Stimulated activated CD4-positive, alpha-beta T cell treated with anti-CD3 and anti-CD28 coated beads, Interleukin-1b, Interleukin-23, amount 100 ng/mL, for 24 hours (primary cell): ENCODE data around the gene ENTR1.

Experiments used
- DNase-seq, 4 experiments: peaks; one replicate each; pipeline ENCODE4 v3.0.0-alpha.2; 2020; ENCODE audit warnings: low read depth in 4 of 4, low spot score in 1 of 4

ENTR1 gene

DNA sequence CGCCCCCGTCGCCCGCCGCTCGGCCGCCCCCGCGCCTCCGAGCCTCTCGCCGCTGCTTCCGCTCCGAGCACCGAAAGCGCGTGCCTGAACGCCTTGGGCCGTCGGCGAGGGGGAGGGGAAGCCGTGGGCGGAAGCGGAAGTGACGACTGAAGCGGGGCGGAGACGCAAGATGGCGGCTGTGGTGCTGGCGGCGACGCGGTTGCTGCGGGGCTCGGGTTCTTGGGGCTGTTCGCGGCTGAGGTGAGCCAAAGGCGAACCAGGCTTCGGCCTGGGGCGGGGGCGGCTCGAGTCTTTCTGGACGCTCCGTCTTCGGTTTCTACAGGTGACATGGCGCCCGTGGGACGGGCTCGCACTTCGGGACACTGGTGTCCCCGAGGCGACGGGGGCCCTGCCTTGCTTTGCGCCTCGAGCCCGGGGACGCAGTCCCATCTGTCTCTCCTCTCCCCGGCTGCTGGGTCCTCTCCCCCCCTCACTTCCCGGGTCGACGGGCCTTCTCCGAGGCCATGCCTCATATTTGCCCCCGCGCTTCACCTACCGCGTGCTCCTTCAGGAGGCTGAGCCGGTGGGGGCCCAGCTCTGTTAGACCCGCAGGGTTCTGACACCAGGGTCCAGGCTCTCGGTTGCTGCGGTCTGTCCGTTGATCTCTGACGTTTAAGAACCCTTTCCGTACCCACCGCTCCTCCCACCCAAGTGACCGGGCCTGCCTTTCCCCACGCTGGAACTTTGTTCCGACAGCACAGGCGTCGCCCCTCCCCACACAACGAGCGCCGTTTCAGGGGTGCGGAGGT, at the start of gene ENTR1, which contains the start of gene PMPCA:
TSS of gene ENTR1 (minus strand) at position 115 of the 788 bp plus-strand sequence. CDS start 217 bp downstream, outside the sequence.
TSS of gene PMPCA (plus strand) at position 159 of the 788 bp plus-strand sequence. CDS start at position 170, 11 bp downstream.
- DNase-seq = peak; percentile 94 to 98 (median 96)

DNA sequence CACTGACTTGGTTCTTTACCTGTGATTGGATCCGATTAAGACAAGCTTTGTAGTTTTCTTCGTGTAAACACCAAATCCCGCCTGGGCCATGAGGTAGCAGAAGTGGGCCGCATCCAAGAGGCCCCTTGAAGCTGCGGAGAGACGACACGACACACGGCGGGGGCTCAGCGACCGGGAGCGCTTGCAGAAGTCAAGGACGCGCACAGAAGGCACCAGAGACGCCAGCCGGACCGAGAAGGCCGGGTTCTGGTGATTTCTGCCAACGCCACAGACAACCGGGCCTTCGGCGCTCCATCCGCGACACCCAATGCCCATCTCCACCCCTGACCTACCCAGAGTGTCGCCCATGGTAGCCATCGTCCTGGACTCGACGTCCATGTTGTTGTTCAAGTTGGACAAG, 49.0 kb upstream of the ENTR1 start:
- no peak for DNase-seq

DNA sequence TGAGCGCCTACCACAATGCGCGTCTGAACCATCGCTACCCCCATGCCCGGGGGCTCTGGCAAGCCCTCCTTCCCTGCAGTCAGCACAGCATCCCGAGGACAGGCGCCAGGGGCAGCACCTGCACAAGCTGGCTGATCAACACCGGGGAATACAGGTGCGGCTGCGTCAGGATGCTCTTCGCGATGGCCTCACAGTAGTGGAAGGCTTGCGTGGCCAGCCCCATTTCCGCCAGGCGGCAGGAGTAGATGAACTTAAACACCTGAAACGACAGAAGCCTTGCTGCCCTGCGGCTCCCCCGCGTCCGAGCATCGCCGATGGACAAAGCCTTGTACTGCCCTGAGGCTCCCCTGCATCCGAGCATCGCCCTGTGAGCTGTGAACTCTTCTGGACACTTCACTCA, 46.9 kb upstream of the ENTR1 start:
- DNase-seq = no peak

DNA sequence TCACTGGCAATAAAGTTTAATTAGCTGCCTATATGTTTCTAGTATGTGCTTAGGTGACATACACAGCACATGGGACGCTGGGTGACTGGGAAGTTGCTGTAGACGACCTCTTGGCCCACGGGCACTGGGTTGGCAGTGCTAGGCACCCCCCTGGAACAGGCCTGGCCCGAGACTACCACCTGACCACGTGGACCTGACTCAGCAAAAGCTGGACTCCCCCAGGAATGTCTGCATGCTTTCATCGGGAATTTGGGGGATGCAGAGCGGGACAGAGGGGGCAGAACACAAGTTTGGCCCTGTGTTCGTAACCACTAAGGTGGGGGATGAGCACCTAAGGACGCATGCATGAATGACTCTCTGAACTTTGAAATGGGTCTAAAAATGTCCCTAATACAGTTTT, 45.8 kb upstream of the ENTR1 start:
- DNase-seq = no peak

DNA sequence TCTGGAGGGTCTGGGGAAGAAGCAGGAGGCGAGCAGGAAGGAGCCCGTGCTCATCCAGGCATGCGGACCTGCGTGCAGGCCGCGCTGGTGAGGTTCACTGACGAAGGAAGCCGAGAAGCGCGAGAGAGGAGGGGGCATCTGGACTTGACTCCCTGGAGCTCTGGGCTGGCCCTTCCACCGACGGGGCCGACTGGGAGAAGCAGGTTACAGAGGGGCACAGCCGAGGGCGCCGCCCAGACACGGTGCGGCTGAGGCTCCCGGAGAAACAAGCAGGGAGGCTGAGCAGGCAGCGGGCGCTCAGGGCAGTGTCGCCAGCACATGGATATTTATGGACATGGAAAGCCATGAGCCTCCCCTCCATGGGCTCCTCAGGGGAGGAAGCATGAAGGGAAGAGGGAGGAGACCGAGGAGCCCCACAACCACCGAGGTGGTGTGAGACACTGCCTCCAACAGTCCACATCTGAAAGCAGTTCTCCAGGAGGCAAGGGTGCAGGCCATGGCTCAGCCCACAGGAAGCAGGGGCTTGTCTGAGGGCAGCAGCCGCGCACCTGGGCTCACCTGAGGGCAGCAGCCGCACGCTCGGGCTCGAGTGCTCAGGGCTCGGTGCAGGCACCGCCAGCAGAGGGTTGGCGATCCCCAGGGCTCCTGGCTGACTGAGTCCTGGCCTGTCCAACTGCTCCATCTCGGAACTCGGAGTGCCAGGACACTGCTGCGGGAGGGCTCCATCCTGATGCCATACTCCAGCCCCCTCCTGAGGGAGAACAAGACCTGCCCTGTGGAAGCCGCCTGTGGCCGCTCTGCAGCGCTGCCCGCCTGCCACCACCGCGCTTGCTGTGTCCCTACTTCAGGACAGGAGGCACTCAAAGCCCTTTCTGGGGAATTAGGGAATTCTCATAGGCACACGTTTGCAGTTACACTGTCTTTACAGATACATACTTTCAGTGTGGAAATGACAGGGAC, 44.9 kb upstream of the ENTR1 start:
- no peak for DNase-seq

DNA sequence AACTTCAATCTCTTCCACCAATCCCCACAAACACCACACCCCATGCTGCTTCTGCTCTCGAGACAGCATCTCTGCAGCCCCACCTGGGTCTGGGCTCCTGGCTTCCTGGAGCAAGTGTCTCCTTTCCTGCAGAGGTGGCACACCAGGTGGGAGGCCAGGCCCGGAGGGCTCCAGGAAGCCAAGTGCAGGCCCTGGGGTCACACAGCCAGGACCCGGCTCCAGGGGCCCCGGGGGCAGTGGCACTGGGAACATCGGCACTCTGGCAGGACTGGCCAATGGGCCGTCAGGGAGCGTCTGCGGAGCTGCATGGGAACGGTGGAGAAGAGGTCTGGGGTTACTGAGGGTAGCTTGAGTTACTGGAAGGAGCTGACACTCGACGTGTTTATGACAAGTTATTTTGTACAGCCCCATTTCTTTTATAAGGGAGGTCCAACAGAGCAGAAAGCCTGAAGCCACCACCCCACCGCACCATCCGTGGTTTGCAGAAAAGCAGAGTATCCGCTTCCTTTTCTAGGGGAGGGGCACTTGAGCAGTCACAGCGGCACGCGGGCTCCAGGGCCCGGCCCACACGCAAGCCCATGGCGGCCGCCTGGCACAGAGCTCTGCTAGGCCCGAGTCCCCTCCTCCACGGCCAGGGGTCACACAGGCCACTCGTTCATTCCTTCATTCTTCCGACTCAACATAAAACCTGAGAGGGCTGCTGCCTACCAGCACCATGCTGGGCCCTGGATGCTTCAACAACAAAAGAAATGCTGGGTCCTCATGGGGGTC, 43.8 kb upstream of the ENTR1 start:
- DNase-seq = no peak

DNA sequence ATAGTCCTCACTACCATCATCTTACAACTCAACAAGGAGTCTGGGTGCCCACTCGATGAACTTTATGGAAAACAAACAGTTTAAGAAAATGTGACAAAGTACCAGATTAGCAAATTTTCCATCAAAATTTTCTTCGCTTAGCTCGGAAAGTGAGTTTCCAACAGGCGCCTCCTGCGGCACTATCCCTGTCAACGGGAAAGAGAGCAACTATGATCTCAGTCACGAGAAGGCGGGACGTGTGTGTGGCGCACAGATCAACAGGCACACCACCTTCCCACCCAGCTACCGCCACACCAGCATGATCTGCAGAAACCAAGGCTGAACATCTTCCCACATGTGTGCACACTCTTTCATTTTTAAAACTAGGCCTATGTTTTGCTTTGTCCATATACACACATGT, 42.9 kb upstream of the ENTR1 start:
- DNase-seq = no peak

DNA sequence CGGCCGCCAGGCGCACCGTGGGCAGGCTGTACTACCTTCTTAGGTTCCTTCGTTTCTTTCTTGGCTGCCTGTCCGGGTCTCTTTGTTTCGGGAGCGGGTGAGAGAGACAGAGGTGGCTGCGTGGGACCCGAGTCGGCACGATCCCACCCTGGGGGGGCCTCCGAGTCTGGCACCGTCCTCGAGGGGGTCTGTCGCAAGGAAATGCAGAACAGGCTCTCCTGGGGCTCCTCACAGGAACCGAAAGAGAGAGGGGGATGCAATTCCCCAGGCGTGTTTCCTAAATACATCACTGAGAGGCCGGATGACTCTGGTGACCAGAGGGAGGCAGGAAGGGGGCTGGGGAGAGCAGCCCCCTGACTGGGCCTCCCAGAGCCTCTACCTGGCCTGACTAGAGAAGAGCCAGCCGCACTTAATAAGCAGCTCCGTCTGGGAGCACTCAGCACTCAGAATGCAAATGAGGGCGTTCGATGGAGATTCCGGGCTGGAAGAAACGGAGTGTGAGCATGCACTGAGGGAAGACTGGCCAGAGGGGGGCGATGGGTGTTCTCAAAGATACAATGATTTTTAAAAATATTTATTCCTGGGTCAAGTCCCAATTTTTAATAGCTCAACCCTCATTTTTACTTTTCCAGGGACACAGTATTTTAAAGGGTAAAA, 40.9 kb upstream of the ENTR1 start:
- no peak for DNase-seq

DNA sequence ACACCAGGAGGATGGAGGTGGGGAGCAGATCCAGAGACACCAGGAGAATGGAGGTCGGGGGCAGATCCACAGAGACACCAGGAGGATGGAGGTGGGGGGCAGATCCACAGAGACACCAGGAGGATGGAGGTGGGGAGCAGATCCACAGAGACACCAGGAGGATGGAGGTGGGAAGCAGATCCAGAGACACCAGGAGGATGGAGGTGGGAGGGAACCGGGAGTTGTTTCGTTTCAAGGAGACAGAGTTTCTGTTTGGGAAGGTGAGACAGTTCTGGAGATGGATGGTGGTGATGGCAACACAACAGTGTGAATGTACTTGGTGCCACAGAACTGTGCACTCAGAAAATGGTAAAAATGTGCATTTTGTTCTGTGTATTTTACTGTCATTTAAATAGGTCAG, 38.2 kb upstream of the ENTR1 start:
- no peak for DNase-seq

DNA sequence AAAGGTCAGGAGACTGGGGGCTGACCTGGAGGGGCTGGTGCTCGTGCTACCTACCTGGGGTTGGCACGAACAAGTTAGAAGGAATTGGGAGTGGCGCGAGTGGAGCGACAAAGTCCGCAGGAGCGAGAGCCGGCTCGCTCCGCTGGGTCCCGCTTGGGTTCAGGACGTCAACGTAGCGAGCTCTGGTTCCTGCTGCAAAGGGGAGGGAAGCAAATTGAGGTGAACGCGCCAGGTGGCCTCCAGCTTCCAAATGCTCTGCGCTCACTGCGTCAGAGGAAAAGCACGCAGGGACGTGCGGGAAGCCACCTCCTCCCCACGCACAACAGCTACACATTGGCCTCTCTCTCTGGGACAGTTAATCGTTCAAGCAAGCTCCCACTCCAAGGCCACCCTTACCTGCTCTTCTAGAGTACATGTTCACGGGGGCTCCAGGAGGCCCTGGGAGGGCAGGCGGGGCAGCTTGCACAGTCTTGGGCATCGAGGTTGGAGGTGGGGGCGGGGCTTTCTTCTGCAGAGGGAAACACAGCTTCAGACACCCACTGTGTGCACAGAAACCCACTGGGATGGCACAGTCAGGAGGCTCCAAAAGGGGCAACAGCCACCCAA, 36.9 kb upstream of the ENTR1 start:
- no peak for DNase-seq

DNA sequence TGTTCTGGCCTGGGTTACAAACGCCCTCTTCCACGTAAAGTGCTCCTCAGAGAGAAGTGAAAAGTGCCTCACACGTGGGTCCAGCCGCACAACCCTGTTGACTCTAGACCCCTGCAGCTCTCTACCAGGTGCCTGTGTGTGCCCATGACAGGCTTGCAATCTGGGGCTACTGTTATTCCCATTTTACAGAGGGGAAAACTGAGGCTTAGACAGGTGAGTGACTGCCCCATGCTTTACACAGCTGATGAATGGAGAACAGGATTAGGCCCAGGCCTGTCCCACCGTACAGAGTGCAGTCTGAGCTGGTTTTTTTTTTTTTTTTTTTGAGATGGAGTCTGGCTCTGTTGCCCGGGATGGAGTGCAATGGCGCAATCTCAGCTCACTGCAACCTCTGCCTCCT, 35.4 kb upstream of the ENTR1 start:
- no peak for DNase-seq

GRCh38 chr9:136444102-136444501, 33.7 kb upstream of the ENTR1 start:
- no peak for DNase-seq

- DNase-seq = no peak
These were observed 33.3 kb upstream of the ENTR1 start for GRCh38 chr9:136443687-136444086.

- no peak for DNase-seq
These were observed 32.7 kb upstream of the ENTR1 start for GRCh38 chr9:136443087-136443486.

DNA sequence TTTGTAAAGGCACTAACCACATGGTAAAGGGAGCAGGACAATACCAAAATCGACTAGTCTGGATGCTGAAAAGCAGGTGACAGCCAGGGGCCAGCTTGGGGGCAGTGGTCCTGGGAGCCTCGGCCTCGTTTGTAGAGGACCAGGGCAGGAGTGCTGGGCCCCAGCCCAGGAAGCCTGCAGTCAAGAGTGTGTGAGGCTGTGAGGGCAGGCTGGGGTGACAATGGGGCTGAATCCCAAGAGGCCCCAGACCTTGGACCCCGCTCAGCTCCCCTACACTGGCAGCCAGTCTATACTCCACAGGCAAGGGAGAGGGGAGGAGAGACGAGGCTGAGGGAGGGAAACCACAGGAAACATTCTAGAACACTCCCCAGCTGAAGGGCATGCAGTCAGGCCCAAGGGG, 31.9 kb upstream of the ENTR1 start:
- DNase-seq = no peak

- no peak for DNase-seq
These were observed 31.3 kb upstream of the ENTR1 start for GRCh38 chr9:136441681-136442245.

- no peak for DNase-seq
These were observed 30.8 kb upstream of the ENTR1 start for GRCh38 chr9:136441191-136441680.

GRCh38 chr9:136439481-136440408, 29.3 kb upstream of the ENTR1 start, which contains the start of gene INPP5E:
TSS of gene INPP5E (minus strand) at chr9:136439845. CDS start at chr9:136439419, 426 bp downstream.
- DNase-seq = peak; percentile 60 to 81 (median 74)
